IMR-90 (cell line): ENCODE measurements around the gene ABCC8.

ENCODE experiments used
- ELK1 ChIP-seq: fragments of 150-350 bp; IDR thresholded peaks from 2 replicates; pipeline ENCODE4 v1.6.1; 2016; ENCODE audit warnings: low read depth, mild to moderate bottlenecking, low read length, moderate library complexity, borderline replicate concordance
- FOS ChIP-seq: fragments of 150-350 bp; IDR thresholded peaks from 2 replicates; pipeline ENCODE4 v1.6.1; 2016; ENCODE audit warnings: low read depth, low read length
- POLR2A ChIP-seq: IDR thresholded peaks from 2 replicates; pipeline ENCODE4 v1.6.1; 2012; ENCODE audit warnings: mild to moderate bottlenecking, low read depth, low read length
- TF ChIP-seq, protein P1 (sequence below): conservative IDR thresholded peaks from 2 replicates; pipeline ENCODE4 v1.5.1; 2012; ENCODE audit warnings: mild to moderate bottlenecking, low read depth, low read length, improper control_type of control experiment

- TF ChIP-seq, protein P1, sequence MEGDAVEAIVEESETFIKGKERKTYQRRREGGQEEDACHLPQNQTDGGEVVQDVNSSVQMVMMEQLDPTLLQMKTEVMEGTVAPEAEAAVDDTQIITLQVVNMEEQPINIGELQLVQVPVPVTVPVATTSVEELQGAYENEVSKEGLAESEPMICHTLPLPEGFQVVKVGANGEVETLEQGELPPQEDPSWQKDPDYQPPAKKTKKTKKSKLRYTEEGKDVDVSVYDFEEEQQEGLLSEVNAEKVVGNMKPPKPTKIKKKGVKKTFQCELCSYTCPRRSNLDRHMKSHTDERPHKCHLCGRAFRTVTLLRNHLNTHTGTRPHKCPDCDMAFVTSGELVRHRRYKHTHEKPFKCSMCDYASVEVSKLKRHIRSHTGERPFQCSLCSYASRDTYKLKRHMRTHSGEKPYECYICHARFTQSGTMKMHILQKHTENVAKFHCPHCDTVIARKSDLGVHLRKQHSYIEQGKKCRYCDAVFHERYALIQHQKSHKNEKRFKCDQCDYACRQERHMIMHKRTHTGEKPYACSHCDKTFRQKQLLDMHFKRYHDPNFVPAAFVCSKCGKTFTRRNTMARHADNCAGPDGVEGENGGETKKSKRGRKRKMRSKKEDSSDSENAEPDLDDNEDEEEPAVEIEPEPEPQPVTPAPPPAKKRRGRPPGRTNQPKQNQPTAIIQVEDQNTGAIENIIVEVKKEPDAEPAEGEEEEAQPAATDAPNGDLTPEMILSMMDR: no peak
- no peak for TF ChIP-seq FOS
- no peak for TF ChIP-seq POLR2A
- no peak for TF ChIP-seq ELK1
Measured at GRCh38 chr11:17481905-17482304, 5.3 kb upstream of the ABCC8 start.
